K562 (cell line): ENCODE measurements around the gene CD163. TPM values are rescaled to one million over a fixed set of nuclear protein-coding genes. Genes with fewer than 3 reads are reported as not detected.

ENCODE experiments used
- ASH1L ChIP-seq: fragments of 450-650 bp; IDR thresholded peaks from 2 replicates; pipeline ENCODE4 v1.6.1; 2018; ENCODE audit warnings: borderline replicate concordance, mild to moderate bottlenecking, low read depth; ENCODE audit not compliant: partially characterized antibody
- CHD4 ChIP-seq: fragments of 200-600 bp; sonication (generic); IDR thresholded peaks from 3 replicates; pipeline ENCODE4 v1.6.1; 2012; ENCODE audit warnings: low read depth, mild to moderate bottlenecking, mixed read lengths, low read length, inconsistent platforms; ENCODE audit not compliant: insufficient read depth, insufficient replicate concordance, poor library complexity, severe bottlenecking
- GMEB1 ChIP-seq: fragments of 250-450 bp; sonication (Bioruptor Pico); IDR thresholded peaks from 2 replicates; pipeline ENCODE4 v1.4.0; 2020; ENCODE audit warnings: mild to moderate bottlenecking
- MCM2 ChIP-seq: fragments of 450-650 bp; IDR thresholded peaks from 2 replicates; pipeline ENCODE4 v1.6.1; 2017; ENCODE audit warnings: low read depth, mild to moderate bottlenecking
- MECOM ChIP-seq: fragments of 250-450 bp; sonication (Bioruptor Pico); IDR thresholded peaks from 2 replicates; pipeline ENCODE4 v1.8.0; 2022; ENCODE audit warnings: inconsistent platforms
- MXD1 ChIP-seq: fragments of 250-450 bp; sonication (Bioruptor Pico); IDR thresholded peaks from 2 replicates; pipeline ENCODE4 v1.8.0; 2021; ENCODE audit warnings: borderline replicate concordance, mild to moderate bottlenecking, moderate library complexity; ENCODE audit not compliant: poor library complexity, severe bottlenecking
- NFIC ChIP-seq: fragments of 450-650 bp; IDR thresholded peaks from 2 replicates; pipeline ENCODE4 v1.6.1; 2017; ENCODE audit warnings: mild to moderate bottlenecking, inconsistent platforms
- NFRKB ChIP-seq: fragments of 450-650 bp; IDR thresholded peaks from 2 replicates; pipeline ENCODE4 v1.6.1; 2016; ENCODE audit warnings: low read depth
- REST ChIP-seq, 2 experiments: fragments of 450-650 bp; formaldehyde crosslinking in 1 of 2; IDR thresholded peaks; 2 replicates each; pipeline versions ENCODE4 v1.4.0 to v1.6.1; 2014 to 2020; ENCODE audit warnings: mild to moderate bottlenecking in 2 of 2, borderline replicate concordance in 1 of 2, low read depth in 1 of 2
- TBP ChIP-seq: optimal IDR thresholded peaks from 2 replicates; pipeline ENCODE3; 2011; ENCODE audit warnings: low read depth, low read length, improper control_type of control experiment
- ZNF280B ChIP-seq: fragments of 250-450 bp; sonication (Bioruptor Pico); IDR thresholded peaks from 2 replicates; pipeline ENCODE4 v1.5.1; 2021; ENCODE audit warnings: mild to moderate bottlenecking
- ZNF324 ChIP-seq: fragments of 250-450 bp; sonication (Bioruptor Pico); IDR thresholded peaks from 2 replicates; pipeline ENCODE4 v1.4.0; 2020; ENCODE audit warnings: mild to moderate bottlenecking
- ZNF384 ChIP-seq: IDR thresholded peaks from 2 replicates; pipeline ENCODE4 v1.6.1; 2012; ENCODE audit warnings: low read depth, low read length, improper control_type of control experiment
- ZNF584 ChIP-seq: fragments of 200-800 bp; sonication (Bioruptor generic); IDR thresholded peaks from 2 replicates; pipeline ENCODE4 v1.6.1; 2016; ENCODE audit warnings: low read depth, mild to moderate bottlenecking, missing genetic modification characterization, missing compliant biosample characterization
- polyA plus RNA-seq, 8 experiments: library from polyadenylated mRNA; depleted of rRNA in 4 of 8; stranded (reverse) in 5 of 8; unstranded in 3 of 8; fragments of >200 nt; fragmentation: Nextera tagmentation in 2 of 8; fragmentation: Illumina TruSeq in 1 of 8; extraction: Ambion mirVana in 2 of 8; extraction: Trizol in 1 of 8; gene quantifications; 2 replicates each; pipeline versions ENCODE4 v1.2.1 to v1.2.3, GENCODE V29; 2011 to 2014; ENCODE audit warnings: inconsistent platforms in 1 of 8, missing spikeins in 1 of 8
- total RNA-seq, 7 experiments: library from RNA; depleted of rRNA in 6 of 7; stranded (reverse); fragments of >200 nt in 6 of 7; fragmentation: Illumina TruSeq in 2 of 7; extraction: Trizol in 2 of 7; gene quantifications; 2 replicates each; pipeline versions ENCODE4 v1.2.1 to v1.2.3, GENCODE V29; 2011 to 2021; ENCODE audit warnings: low replicate concordance in 1 of 7

CD163 gene
- total and polyA plus RNA-seq, 9 of the 15 experiments (the other 6 are each of a cell fraction or from before 2014, with no cell fraction given), result 0.62 TPM; not detected in 8

- TF ChIP-seq NFRKB (no peak), ZNF280B (no peak), MCM2 (no peak), REST (IDR thresholded peaks at IDR 0.05; ENCODE audit: borderline replicate concordance) (peak; percentile 10; the same call in 1 of the 2 replicates), REST (CRISPR knock-in tag; IDR thresholded peaks at IDR 0.05; ENCODE audit: low read depth) (no peak), MXD1 (CRISPR knock-in tag) (no peak), TBP (peak; percentile 30), ZNF324 (CRISPR knock-in tag) (no peak), ZNF584 (CRISPR knock-in tag) (0 out of 2 replicates have a peak, but pooled peaks have one; percentile 46), CHD4 (no peak), ZNF384 (no peak), MECOM (CRISPR knock-in tag) (no peak), ASH1L (no peak), NFIC (no peak), GMEB1 (peak; percentile 91)
Observed at GRCh38 chr12:7439579-7440505, 63.7 kb downstream of the CD163 start (continued).
